Left kidney (tissue), 2 donors: ENCODE results near the gene CACNA1D. TPM values are rescaled to one million over a fixed set of nuclear protein-coding genes. Genes with fewer than 3 reads are reported as not detected.

Experiments used
- DNase-seq: peaks from one replicate; pipeline ENCODE4 v3.0.0-alpha.2; 2013
- polyA plus RNA-seq: library from polyadenylated mRNA; unstranded; fragments of 120-200 nt; gene quantifications from one replicate; pipeline ENCODE4 v1.2.1, GENCODE V29; 2013; ENCODE audit not compliant: insufficient read length

CACNA1D gene
- polyA plus RNA-seq, 1 donor, result 21.9 TPM

- peak; percentile 68 for DNase-seq
Observed at GRCh38 chr3:53845103-53845880, 350.9 kb downstream of the CACNA1D start.

- no peak for DNase-seq
Observed at GRCh38 chr3:53845881-53846133, 351.4 kb downstream of the CACNA1D start.

- peak; percentile 50 for DNase-seq
Observed at GRCh38 chr3:53846134-53846850, 351.9 kb downstream of the CACNA1D start, which contains the start of the genes CHDH and IL17RB. Gene CHDH (minus strand): TSS chr3:53846419. CDS start chr3:53824008, 22,411 bp downstream. Gene IL17RB (plus strand): TSS chr3:53846568. CDS start chr3:53846589, 21 bp downstream.

- no peak for DNase-seq
Observed at GRCh38 chr3:53846851-53847155, 352.4 kb downstream of the CACNA1D start.

- no peak for DNase-seq
Observed at GRCh38 chr3:53849916-53850315, 355.5 kb downstream of the CACNA1D start.

GRCh38 chr3:53850895-53851294 is 356.5 kb downstream of the CACNA1D start:
- peak; percentile 21 for DNase-seq

- no peak for DNase-seq
Observed at GRCh38 chr3:53856964-53857363, 362.6 kb downstream of the CACNA1D start.

GRCh38 chr3:53858096-53858741 is 363.8 kb downstream of the CACNA1D start:
- no peak for DNase-seq

- no peak for DNase-seq
Observed at GRCh38 chr3:53859178-53859577, 364.8 kb downstream of the CACNA1D start.

- DNase-seq, result no peak
Observed at GRCh38 chr3:53860196-53860595, 365.8 kb downstream of the CACNA1D start.

GRCh38 chr3:53862241-53862640 is 367.8 kb downstream of the CACNA1D start:
- DNase-seq, result no peak

GRCh38 chr3:53863145-53863544 is 368.7 kb downstream of the CACNA1D start:
- DNase-seq, result no peak

Other genes starting within 250 kb of the CACNA1D start
- gene TKT, start 238.6 kb upstream of the CACNA1D start, polyA plus RNA-seq, result 88.8 TPM
- 34.7 TPM for gene DCP1A, start 147.1 kb upstream of the CACNA1D start, polyA plus RNA-seq